GM23338 (cell line): ENCODE measurements around the gene KLHL25. TPM values are rescaled to one million over a fixed set of nuclear protein-coding genes. Genes with fewer than 3 reads are reported as not detected.

Experiments
- ATAC-seq: fragments of 200-7000 bp; cut with Tn5 transposase; 3 replicates; pipeline ENCODE4 v1.9.1; 2020
- DNase-seq: peaks from one replicate; pipeline ENCODE4 v3.0.0-alpha.2; 2015; ENCODE audit warnings: low spot score
- H2AFZ ChIP-seq: fragments of 200-600 bp; sonication (generic); 2 replicates; pipeline ENCODE4 v1.8.0; 2016; ENCODE audit warnings: antibody characterized with exemption, mild to moderate bottlenecking, moderate library complexity
- H3F3A ChIP-seq: fragments of 200-600 bp; sonication (generic); replicated peaks from 2 replicates; pipeline ENCODE4 v1.8.0; 2017; ENCODE audit warnings: antibody characterized with exemption, mixed run types, low read depth
- H3K27ac ChIP-seq: fragments of 200-600 bp; sonication (generic); 2 replicates; pipeline ENCODE4 v1.6.1; 2016; ENCODE audit warnings: low read depth
- H3K27me3 ChIP-seq: fragments of 200-600 bp; sonication (generic); 2 replicates; pipeline ENCODE4 v1.8.0; 2016; ENCODE audit warnings: mild to moderate bottlenecking, mixed run types, moderate library complexity; ENCODE audit not compliant: insufficient read depth
- H3K36me3 ChIP-seq: fragments of 200-600 bp; sonication (generic); 2 replicates; pipeline ENCODE4 v1.8.0; 2016; ENCODE audit warnings: mild to moderate bottlenecking; ENCODE audit not compliant: insufficient read depth
- H3K4me1 ChIP-seq: fragments of 200-600 bp; sonication (generic); 2 replicates; pipeline ENCODE4 v1.8.0; 2016; ENCODE audit warnings: mild to moderate bottlenecking, moderate library complexity; ENCODE audit not compliant: insufficient read depth
- H3K4me2 ChIP-seq: fragments of 200-600 bp; sonication (generic); 2 replicates; pipeline ENCODE4 v1.7.1; 2017; ENCODE audit warnings: mixed run types
- H3K4me3 ChIP-seq: fragments of 200-600 bp; sonication (generic); 2 replicates; pipeline ENCODE4 v1.6.1; 2016; ENCODE audit warnings: mixed run types
- H3K79me2 ChIP-seq: fragments of 200-600 bp; sonication (generic); replicated peaks from 2 replicates; pipeline ENCODE4 v1.8.0; 2017; ENCODE audit warnings: mild to moderate bottlenecking; ENCODE audit not compliant: insufficient read depth
- H3K9me2 ChIP-seq: fragments of 200-600 bp; sonication (generic); 2 replicates; pipeline ENCODE4 v1.8.0; 2017; ENCODE audit not compliant: insufficient read depth
- H4K20me1 ChIP-seq: fragments of 200-600 bp; sonication (generic); replicated peaks from 2 replicates; pipeline ENCODE4 v1.8.0; 2017; ENCODE audit warnings: mild to moderate bottlenecking; ENCODE audit not compliant: insufficient read depth
- H3K27ac Mint-ChIP-seq: 2 replicates; pipeline ENCODE4 v1.8.0; 2020; ENCODE audit warnings: inconsistent platforms, mild to moderate bottlenecking, moderate library complexity, mixed read lengths
- H3K27me3 Mint-ChIP-seq: 3 replicates; pipeline ENCODE4 v1.8.0; 2022; ENCODE audit warnings: low read depth, mild to moderate bottlenecking, moderate library complexity, mixed read lengths, inconsistent platforms; ENCODE audit not compliant: insufficient read depth, poor library complexity
- H3K36me3 Mint-ChIP-seq: 3 replicates; pipeline ENCODE4 v1.8.0; 2021; ENCODE audit warnings: low read depth, mild to moderate bottlenecking, inconsistent platforms, moderate library complexity, mixed read lengths
- H3K4me1 Mint-ChIP-seq: 3 replicates; pipeline ENCODE4 v1.8.0; 2020; ENCODE audit warnings: mild to moderate bottlenecking, inconsistent platforms, mixed read lengths
- H3K4me3 Mint-ChIP-seq: 3 replicates; pipeline ENCODE4 v1.8.0; 2021; ENCODE audit warnings: moderate library complexity, mild to moderate bottlenecking, inconsistent platforms, mixed read lengths
- H3K9me3 Mint-ChIP-seq: 3 replicates; pipeline ENCODE4 v1.8.0; 2020; ENCODE audit warnings: moderate library complexity, mild to moderate bottlenecking, inconsistent platforms, mixed read lengths
- CREB1 ChIP-seq: fragments of 250-450 bp; sonication (Bioruptor Pico); IDR thresholded peaks from 2 replicates; pipeline ENCODE4 v1.5.0; 2020; ENCODE audit warnings: low read depth, mild to moderate bottlenecking, moderate library complexity
- JUNB ChIP-seq: IDR thresholded peaks from one replicate; pipeline ENCODE4 v1.6.1; 2016; ENCODE audit warnings: antibody characterized with exemption; ENCODE audit not compliant: unreplicated experiment
- NANOG ChIP-seq: IDR thresholded peaks from 2 replicates; pipeline ENCODE4 v1.6.1; 2016; ENCODE audit warnings: antibody characterized with exemption, borderline replicate concordance
- POLR2AphosphoS5 ChIP-seq: IDR thresholded peaks from 2 replicates; pipeline ENCODE4 v1.6.1; 2016; ENCODE audit warnings: antibody characterized with exemption, low read depth
- ZNF114 ChIP-seq: fragments of 250-450 bp; sonication (Bioruptor Pico); IDR thresholded peaks from 2 replicates; pipeline ENCODE4 v1.5.0; 2020; ENCODE audit warnings: mild to moderate bottlenecking, moderate library complexity
- polyA plus RNA-seq: library from polyadenylated mRNA; unstranded; fragments of >200 nt; fragmentation: Nextera tagmentation; extraction: Ambion mirVana; gene quantifications from 2 replicates; pipeline ENCODE4 v1.2.1, GENCODE V29; 2016
- total RNA-seq: library from RNA; depleted of rRNA; stranded (reverse); fragments of >200 nt; shearing (Covaris generic); gene quantifications from 2 replicates; pipeline ENCODE4 v1.2.3, GENCODE V29; 2014
- TF ChIP-seq, protein P1 (sequence below): fragments of 250-450 bp; sonication (Bioruptor Pico); IDR thresholded peaks from 2 replicates; pipeline ENCODE4 v1.5.0; 2020; ENCODE audit warnings: mild to moderate bottlenecking, moderate library complexity
- TF ChIP-seq, protein P2 (sequence below): IDR thresholded peaks from 2 replicates; pipeline ENCODE4 v1.6.1; 2016; ENCODE audit warnings: antibody characterized with exemption

KLHL25 gene
- total and polyA plus RNA-seq, 2 experiments from 2014 or later, result 5.2 to 28.5 TPM

DNA sequence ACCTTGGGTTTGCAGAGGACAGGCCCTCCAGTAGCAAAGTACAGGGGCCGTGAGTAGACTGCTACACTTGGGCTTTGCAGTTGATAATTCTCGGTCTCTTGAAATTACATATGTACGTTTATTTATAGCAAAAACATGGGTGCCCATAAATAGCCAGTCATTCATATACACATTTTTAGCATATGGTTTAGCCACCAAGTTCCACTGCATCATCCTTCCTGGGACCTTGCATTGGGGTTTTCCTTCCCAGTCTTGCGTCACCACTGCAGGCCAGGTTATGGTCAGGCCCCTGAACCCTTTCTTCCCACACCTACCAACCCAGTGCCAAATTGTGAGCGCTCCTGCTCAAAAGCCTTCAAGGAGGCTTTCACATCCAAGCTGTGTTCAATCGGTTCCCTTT is 12.7 kb downstream of the KLHL25 start (continued):
- TF ChIP-seq, protein P1, sequence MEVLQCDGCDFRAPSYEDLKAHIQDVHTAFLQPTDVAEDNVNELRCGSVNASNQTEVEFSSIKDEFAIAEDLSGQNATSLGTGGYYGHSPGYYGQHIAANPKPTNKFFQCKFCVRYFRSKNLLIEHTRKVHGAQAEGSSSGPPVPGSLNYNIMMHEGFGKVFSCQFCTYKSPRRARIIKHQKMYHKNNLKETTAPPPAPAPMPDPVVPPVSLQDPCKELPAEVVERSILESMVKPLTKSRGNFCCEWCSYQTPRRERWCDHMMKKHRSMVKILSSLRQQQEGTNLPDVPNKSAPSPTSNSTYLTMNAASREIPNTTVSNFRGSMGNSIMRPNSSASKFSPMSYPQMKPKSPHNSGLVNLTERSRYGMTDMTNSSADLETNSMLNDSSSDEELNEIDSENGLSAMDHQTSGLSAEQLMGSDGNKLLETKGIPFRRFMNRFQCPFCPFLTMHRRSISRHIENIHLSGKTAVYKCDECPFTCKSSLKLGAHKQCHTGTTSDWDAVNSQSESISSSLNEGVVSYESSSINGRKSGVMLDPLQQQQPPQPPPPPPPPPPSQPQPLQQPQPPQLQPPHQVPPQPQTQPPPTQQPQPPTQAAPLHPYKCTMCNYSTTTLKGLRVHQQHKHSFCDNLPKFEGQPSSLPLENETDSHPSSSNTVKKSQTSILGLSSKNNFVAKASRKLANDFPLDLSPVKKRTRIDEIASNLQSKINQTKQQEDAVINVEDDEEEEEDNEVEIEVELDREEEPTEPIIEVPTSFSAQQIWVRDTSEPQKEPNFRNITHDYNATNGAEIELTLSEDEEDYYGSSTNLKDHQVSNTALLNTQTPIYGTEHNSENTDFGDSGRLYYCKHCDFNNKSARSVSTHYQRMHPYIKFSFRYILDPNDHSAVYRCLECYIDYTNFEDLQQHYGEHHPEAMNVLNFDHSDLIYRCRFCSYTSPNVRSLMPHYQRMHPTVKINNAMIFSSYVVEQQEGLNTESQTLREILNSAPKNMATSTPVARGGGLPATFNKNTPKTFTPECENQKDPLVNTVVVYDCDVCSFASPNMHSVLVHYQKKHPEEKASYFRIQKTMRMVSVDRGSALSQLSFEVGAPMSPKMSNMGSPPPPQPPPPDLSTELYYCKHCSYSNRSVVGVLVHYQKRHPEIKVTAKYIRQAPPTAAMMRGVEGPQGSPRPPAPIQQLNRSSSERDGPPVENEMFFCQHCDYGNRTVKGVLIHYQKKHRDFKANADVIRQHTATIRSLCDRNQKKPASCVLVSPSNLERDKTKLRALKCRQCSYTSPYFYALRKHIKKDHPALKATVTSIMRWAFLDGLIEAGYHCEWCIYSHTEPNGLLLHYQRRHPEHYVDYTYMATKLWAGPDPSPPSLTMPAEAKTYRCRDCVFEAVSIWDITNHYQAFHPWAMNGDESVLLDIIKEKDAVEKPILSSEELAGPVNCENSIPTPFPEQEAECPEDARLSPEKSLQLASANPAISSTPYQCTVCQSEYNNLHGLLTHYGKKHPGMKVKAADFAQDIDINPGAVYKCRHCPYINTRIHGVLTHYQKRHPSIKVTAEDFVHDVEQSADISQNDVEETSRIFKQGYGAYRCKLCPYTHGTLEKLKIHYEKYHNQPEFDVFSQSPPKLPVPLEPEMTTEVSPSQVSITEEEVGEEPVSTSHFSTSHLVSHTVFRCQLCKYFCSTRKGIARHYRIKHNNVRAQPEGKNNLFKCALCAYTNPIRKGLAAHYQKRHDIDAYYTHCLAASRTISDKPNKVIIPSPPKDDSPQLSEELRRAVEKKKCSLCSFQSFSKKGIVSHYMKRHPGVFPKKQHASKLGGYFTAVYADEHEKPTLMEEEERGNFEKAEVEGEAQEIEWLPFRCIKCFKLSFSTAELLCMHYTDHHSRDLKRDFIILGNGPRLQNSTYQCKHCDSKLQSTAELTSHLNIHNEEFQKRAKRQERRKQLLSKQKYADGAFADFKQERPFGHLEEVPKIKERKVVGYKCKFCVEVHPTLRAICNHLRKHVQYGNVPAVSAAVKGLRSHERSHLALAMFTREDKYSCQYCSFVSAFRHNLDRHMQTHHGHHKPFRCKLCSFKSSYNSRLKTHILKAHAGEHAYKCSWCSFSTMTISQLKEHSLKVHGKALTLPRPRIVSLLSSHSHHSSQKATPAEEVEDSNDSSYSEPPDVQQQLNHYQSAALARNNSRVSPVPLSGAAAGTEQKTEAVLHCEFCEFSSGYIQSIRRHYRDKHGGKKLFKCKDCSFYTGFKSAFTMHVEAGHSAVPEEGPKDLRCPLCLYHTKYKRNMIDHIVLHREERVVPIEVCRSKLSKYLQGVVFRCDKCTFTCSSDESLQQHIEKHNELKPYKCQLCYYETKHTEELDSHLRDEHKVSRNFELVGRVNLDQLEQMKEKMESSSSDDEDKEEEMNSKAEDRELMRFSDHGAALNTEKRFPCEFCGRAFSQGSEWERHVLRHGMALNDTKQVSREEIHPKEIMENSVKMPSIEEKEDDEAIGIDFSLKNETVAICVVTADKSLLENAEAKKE (CRISPR knock-in tag), result no peak
- TF ChIP-seq POLR2AphosphoS5 (no peak), ZNF114 (CRISPR knock-in tag) (no peak)

DNA sequence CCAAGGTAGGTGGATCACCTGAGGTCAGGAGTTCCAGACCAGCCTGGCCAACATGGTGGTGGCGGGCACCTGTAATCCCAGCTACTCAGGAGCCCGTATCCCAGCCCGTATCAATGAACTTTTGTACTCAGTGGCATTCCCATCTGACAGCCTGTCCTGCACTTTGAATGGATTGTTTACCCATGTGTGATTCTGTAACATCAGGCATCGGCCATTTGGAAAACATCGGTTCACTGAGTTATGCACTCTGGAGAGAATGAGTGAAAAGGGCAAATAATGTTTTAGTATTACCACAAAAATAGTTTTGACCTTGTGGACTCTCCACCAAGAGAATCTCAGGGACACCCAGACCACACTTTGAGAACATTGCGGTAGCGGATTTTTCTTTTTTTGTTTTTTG is 13.6 kb downstream of the KLHL25 start:
- H3K4me3 ChIP-seq, result no peak overlapping the region
- Mint-ChIP-seq H3K27me3 (peaks cover 7% of the 10 kb centered on the region), H3K27ac (no peak overlapping the region), H3K4me1 (peaks cover 48% of the 10 kb centered on the region), H3K4me3 (no peak overlapping the region), H3K9me3 (no peaks in the 10 kb centered on the region), H3K36me3 (no peaks in the 10 kb centered on the region; the same call in 2 of the 3 replicates)
- H3K36me3 ChIP-seq, result no peaks in the 10 kb centered on the region
- H3K27me3 ChIP-seq, result no peaks in the 10 kb centered on the region
- H3F3A ChIP-seq, result no peaks in the 10 kb centered on the region
- H3K9me2 ChIP-seq, result no peaks in the 10 kb centered on the region
- peaks cover 98% of the 10 kb centered on the region for H3K79me2 ChIP-seq
- DNase-seq (no peak), ATAC-seq (no peak)
- peaks cover 59% of the 10 kb centered on the region for H4K20me1 ChIP-seq
- peaks cover 2% of the 10 kb centered on the region for H3K4me1 ChIP-seq
- no peak overlapping the region for H2AFZ ChIP-seq
- no peak overlapping the region for H3K4me2 ChIP-seq
- no peak overlapping the region for H3K27ac ChIP-seq
- TF ChIP-seq CREB1, result no peak
- no peak for TF ChIP-seq JUNB
- TF ChIP-seq, protein P1 (CRISPR knock-in tag), result no peak
- TF ChIP-seq, protein P2, sequence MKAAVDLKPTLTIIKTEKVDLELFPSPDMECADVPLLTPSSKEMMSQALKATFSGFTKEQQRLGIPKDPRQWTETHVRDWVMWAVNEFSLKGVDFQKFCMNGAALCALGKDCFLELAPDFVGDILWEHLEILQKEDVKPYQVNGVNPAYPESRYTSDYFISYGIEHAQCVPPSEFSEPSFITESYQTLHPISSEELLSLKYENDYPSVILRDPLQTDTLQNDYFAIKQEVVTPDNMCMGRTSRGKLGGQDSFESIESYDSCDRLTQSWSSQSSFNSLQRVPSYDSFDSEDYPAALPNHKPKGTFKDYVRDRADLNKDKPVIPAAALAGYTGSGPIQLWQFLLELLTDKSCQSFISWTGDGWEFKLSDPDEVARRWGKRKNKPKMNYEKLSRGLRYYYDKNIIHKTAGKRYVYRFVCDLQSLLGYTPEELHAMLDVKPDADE, result no peak
- TF ChIP-seq NANOG, result no peak
- TF ChIP-seq ZNF114 (CRISPR knock-in tag), result no peak
